SIG-M5 (cell line): ENCODE measurements around the gene POLG.

ENCODE experiments used
- DNase-seq: peaks from one replicate; lab custom pipeline; 2025; lab: John Stamatoyannopoulos, UW

Gene POLG

DNA sequence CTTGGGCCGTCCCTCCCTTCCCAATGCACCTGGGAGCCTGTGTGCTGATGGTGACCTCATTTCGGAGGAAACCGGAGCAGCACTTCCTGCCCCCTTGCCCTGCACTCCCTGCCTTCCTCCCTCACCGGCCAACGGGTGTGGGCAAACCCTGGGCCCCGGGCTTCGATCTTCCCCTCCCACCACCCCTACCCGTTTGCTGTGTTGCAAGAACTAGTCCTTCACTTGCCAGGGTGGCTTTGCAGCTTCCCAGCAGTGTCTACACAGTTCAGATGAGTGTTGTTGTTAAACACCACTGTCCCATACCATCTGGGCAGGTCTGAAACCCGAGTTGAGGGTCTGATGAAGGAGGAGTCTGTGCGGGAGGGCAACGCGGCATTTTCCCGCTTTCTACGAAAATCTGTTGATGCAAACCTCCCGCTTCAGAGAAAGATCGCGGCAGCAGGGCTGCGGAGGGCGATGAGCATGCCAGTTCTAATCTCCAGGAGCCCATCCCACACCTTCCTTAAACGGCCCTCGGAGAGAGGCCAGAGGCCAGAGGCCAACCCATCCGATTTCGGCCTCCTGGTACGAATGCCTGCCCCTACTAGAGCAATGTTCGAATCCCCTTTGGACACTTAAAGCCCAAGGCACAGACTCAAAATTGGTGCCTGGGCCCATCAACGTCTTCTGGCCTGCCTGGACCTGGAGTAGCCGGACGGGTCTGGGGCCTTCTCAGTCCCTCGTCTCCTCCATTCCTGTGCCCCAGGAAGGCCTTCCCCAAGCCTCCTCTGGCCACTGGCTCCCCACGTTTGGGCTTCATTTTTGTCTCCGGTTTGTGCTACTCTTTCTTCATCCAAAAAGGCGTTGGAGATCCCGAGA, 35.7 kb upstream of the POLG start:
- no peak for DNase-seq

DNA sequence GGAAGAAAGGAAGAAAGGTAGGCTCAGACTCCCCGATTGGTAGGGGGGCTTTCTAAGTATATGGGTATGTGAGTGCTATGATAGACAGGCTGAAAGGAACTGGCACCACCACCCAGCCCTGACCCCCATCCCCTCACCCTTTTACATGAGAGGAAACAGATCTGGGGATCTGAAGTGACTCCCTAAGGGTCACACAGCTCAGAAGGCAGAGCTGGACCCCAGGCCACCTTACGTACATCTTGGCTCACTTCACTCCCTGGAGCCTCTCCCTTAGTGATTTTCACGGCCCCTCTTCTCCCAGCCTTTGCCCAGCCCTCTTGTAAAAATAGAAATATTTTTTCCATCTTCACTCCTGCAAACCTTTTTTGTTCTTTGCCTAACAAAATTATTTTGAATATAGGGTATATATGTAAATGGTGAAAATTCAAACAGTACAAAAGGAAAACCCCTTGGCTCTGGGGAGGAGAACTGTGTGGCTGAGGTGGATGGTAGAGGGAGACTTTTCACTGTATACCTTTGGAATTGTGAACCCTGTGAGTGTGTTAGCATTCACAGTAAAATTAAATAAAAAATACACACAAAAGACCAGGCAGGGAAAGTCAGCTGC, 34.8 kb upstream of the POLG start:
- DNase-seq: no peak

GRCh38 chr15:89368566-89369223, 34.1 kb upstream of the POLG start:
- no peak for DNase-seq

DNA sequence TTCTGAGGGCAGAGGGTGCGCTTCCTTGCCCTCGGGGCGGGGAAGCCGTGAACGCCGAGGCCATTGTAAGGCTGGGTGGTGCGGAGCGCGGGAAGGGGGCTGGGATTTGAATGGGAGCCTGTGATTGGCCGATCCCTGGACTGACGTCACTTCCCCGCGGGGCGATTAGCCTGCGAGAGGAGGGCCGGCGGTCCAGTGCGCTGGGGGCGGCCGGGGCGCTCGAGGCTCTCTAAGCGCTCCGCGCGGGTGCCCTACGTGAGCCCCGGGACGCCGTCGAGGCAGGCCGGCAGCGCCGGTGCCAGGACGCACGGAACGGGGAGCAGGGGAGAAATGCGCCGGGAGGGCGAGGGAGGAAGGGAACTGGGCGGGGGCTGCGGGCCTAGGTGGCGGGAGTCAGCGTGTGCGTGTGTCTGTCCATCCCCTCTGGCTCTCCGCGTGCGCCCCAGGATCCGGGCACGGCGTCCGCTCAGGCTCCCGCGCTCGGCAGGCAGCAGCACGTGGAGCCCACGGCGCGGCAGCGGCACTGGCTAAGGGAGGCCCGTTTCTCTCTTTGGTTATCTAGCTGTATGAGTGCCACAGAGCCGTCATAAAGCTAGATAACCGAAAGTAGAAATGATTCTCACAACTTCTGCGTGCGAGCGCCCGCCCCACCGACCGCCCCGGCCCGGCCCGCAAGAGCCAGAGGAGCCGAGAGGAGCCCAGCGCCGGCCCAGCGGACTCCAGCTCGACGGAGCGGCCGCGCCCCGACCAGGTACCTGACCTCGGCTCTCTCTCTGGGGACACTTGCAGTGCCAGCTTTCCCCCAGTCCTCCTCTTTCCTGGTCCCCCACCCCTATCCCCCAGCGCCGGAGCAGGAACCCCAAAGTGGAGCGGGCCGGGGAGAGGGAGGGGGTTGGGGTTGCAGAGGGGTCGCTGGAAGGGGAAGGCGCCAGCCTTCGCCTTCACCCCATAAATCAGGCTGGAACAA, 33.1 kb upstream of the POLG start:
- DNase-seq: no peak

DNA sequence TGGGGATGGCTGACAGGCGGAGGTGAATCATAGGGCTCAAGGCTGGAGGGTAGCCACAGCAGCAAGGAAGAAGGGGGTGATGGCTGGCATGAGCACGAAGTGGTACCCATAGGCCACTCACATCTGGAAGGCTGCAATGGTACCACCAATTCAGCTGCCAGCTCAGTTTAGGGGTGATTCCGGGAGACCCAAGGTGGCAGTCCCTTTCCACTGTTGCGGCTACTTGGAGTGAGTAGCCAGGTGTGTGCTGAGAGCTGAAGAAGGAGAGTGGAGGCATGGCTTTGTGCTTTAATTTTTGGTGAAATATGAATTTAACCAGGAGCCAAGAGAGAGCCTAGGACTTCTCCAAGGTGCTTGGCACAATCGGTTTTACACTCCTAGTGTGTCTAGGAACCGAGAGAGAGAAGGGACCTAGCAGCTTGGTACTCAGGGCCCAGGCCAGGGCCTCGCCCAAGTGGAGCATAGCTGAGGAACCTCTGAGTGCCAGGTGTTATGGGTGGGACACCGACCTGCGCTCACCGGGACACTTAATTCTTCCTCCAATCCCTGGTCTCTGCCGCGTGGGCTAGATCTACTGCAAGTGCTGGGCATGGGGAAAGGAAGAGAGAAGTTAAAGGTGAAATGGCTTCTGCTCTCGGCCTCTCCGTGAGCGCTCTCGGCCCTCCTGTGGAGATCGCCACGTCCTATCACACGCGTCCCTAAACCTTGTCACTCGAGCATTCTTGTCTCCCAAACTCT, 32.2 kb upstream of the POLG start:
- no peak for DNase-seq

GRCh38 chr15:89365462-89366065, 30.9 kb upstream of the POLG start:
- DNase-seq: no peak

- no peak for DNase-seq
These were observed 30.3 kb upstream of the POLG start for GRCh38 chr15:89364741-89365450.

GRCh38 chr15:89364341-89364740, 29.7 kb upstream of the POLG start:
- DNase-seq: peak; percentile 28

DNA sequence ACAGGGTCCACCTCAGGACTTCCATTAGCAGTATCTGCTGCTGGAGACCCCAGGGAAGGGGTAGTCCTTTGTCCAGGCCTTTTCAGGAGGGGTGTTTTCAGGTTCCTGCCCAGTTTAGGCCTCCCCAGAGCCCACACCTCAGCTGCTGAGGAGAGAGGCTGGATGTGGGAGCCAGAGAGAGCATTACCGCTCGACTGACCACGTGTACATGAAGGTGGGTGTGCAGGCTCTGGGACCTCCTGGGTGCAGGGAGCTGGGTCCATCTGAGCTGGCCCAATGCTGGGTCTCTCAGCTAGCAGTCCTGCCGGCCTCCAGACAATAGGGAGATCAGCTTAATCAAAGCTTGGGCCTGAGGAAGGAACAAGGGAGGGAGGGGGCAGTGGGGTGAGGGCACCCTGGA, 29.1 kb upstream of the POLG start:
- no peak for DNase-seq

DNA sequence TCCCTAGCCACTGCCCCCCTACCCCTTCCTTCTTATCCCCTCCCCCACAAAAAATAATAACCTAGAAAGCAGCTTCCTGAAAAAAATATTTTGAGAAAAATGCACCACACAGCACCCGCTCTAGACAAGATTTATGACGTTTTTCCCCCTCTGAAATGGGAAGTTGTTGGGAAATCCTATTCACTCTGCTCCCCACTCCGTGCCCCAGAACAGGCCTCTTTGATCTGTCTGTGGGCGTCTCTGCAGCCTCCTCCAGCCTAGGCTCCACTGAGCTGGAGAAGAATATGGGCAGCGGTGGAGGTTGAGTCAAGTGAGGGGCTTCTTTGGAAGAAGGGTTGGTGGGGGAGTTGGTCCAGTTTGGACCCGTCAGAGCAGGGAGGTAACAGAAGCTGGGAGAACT, 28.5 kb upstream of the POLG start:
- DNase-seq: no peak

DNA sequence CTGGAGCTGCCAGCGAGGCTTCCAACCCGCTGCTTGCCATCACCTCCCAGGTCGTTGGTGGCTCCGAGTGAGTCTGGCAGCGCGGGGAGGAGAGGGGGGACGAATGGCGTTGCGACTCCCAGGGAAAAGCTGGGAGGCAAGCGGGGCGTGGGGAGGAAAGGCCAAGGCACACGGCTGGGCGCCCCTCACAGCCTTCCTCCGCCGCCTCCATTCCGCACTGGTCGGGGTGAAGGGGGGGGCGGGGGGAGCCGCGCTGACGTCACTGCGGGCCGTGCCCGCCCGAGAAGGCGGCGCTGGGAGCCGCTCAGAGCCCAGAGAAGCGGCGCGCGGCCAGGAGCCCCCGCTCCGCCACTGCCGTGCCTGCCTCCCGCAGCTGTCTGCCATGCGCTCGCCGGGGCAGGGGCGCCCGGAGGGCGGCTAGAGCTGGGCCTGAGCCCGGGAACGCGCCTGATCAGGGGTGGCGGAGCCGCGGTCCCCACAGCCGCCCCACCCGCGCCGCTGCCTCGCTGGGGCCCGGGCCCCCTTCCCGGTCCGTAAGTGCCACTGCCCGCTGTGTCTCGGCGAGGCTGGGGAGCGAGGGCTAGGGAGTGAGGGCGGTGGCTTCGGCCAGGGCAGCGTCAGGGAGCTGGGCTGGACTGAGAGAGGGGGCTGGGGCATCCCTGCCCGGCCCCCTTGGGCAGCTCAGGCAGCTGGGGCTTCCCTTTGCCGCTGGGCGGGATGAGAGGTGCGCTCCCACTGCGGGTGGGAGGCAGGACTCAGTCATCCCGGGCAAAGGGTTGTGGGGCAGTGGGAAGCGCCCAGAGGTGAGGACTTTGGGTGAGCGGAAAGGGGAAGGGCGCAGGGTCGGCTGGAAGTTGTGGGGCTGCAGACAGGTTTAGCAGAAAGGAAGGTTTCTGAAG, 27.8 kb upstream of the POLG start:
- DNase-seq: no peak

DNA sequence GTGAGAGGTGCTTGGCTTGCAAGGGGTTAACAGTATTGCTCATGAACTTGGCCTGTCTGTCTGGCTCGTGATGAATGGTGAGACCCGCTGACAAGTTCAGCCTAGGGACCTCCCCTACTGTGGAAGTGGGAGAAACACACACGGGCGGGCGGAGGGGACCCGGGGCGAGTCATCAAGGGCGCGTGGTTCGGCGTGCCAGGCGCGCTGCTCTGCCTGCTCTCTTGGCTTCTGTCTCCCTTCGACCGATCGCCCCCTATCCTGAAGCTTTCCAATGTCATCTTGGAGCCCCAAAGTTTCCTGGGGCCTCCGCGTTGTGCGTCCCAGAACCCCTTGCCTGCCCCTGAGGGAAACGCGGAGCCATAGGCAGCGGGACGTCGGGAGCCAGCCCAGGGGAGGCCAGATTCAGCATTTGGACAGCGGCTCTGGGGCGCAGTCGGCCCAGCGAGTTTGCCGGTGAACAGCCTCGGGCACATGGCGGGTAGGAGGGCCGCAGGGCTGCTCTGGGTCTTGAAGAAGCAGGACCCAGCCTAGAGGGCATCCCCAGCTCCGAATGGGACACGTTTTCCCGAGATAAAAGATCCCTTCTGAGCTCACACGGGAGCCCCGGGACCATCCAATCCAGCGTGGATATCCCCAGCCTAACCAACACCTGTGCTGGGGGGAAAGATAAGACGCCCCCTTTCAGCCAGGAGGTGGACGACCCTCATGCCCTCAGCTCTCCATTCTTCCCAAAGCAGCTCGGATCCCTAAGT, 27.0 kb upstream of the POLG start:
- DNase-seq: no peak

- DNase-seq: no peak
These were observed 25.8 kb upstream of the POLG start for GRCh38 chr15:89360294-89360971.

DNA sequence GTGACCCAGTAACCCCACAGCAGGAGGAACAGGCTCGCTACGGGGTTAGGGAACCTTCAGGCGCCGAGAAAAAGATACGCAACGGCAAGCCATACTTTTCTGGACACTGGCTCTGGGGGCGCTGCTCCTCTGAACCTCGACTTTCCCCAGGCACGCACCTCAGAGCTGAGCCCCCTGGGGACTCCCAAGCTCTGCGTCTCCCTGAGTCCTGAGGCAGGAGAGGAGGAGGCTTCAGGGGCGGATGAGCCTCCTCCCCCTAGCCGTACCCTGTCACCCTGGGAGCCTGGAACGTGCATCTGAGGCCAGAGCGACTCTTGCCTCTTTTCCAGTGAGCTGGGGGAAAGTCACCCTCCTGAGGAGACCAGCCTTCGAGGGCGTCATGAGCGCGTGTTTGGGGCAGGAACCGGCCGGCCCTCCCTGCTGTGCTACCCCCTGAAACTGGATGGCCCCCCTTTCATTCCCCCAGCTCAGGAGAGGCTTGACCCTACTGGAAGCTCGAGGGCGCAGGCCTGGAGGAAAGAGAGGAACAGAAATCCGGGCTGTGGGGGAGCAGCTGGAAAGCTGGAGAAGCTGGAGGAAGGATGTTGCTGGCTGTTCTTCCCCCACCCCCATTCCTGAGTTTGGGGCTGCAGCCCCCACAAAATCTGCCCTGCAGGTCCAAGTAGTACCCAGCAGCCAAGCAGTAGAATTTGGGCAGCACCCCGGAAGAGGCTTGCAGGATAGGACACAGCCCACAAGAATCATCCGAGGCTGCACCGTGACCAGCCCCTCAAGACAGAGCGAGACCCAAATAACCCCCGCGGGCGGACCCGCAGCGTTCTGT, 25.1 kb upstream of the POLG start:
- no peak for DNase-seq

GRCh38 chr15:89358755-89359439, 24.3 kb upstream of the POLG start:
- DNase-seq: no peak

DNA sequence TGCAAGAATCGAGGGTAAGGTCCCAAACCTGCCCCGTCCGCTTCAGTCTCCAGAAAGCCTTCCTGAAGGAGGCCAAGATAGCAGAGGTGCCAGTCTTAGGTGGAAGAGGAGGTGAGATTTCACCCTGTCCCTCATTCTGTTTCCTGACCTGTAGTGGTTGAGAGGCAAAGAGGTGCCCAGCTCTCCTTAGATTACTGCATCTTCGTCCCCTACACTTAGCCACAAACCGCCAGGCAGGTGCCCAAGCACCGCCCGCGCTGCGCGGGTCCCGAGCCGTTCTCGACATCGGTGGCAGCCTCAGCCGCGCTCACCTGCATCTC, 23.8 kb upstream of the POLG start:
- DNase-seq: no peak
